ENCODE measurements around the gene RSPRY1.
"Not testable (repeated sequence)": the region's sequence is repeated elsewhere in the genome, so short reads cannot be mapped to it uniquely, and the experiment has no call there.

The RSPRY1 gene

GRCh38 chr16:57273826-57274225 is 87.7 kb downstream of the RSPRY1 start:
- no peak for DNase-seq

- DNase-seq: not testable (repeated sequence)
Measured at GRCh38 chr16:57275946-57276345, 89.8 kb downstream of the RSPRY1 start.

GRCh38 chr16:57276596-57276995 is 90.5 kb downstream of the RSPRY1 start:
- DNase-seq: peak; percentile 30

GRCh38 chr16:57277586-57277985 is 91.5 kb downstream of the RSPRY1 start:
- peak; percentile 87 for DNase-seq

GRCh38 chr16:57278494-57278893 is 92.4 kb downstream of the RSPRY1 start:
- no peak for DNase-seq

GRCh38 chr16:57279780-57280638 is 93.9 kb downstream of the RSPRY1 start:
- no peak for DNase-seq

- no peak for DNase-seq
Measured at GRCh38 chr16:57281791-57282190, 95.7 kb downstream of the RSPRY1 start.

GRCh38 chr16:57282510-57283213 is 96.5 kb downstream of the RSPRY1 start:
- DNase-seq: no peak

- DNase-seq: no peak
Measured at GRCh38 chr16:57283214-57283958, 97.3 kb downstream of the RSPRY1 start.

GRCh38 chr16:57283959-57284208 is 97.8 kb downstream of the RSPRY1 start:
- no peak for DNase-seq

- DNase-seq: peak; percentile 56
Measured at GRCh38 chr16:57284209-57284951, 98.3 kb downstream of the RSPRY1 start, which contains the start of gene PLLP. PLLP (minus strand) TSS chr16:57284672; CDS start chr16:57284540, 132 bp downstream.

- DNase-seq: peak; percentile 13
Measured at GRCh38 chr16:57284952-57285363, 98.8 kb downstream of the RSPRY1 start.

GRCh38 chr16:57285379-57285778 is 99.2 kb downstream of the RSPRY1 start:
- DNase-seq: no peak

GRCh38 chr16:57289391-57290257 is 103.5 kb downstream of the RSPRY1 start:
- DNase-seq: no peak
